Ovary (tissue), 9 donors: Measurements from ENCODE around the gene NFE2L3. TPM values are rescaled to one million over a fixed set of nuclear protein-coding genes. Genes with fewer than 3 reads are reported as not detected.
"Not testable (repeated sequence)": the region's sequence is repeated elsewhere in the genome, so short reads cannot be mapped to it uniquely, and the experiment has no call there.

Experiments
- DNase-seq, 5 donors: peaks; one replicate each; pipeline ENCODE4 v3.0.0-alpha.2; 2019 to 2020
- H3K27ac ChIP-seq, 2 donors: fragments of 200-600 bp; one replicate each; pipeline versions ENCODE4 v1.5.1 to v1.8.0; 2019 to 2022
- H3K27me3 ChIP-seq: fragments of 200-600 bp; one replicate; pipeline ENCODE4 v1.8.0; 2022
- H3K36me3 ChIP-seq: fragments of 200-600 bp; sonication (generic); one replicate; pipeline ENCODE4 v1.5.1; 2019
- H3K4me1 ChIP-seq: one replicate; pipeline ENCODE4 v1.8.1; 2013; ENCODE audit warnings: mild to moderate bottlenecking, moderate library complexity; ENCODE audit not compliant: insufficient read depth
- H3K4me3 ChIP-seq: fragments of 200-600 bp; sonication (generic); one replicate; pipeline ENCODE4 v1.5.1; 2017
- H3K9me3 ChIP-seq, 2 donors: fragments of 200-600 bp in 1 of 2; sonication (generic) in 1 of 2; one replicate each; pipeline versions ENCODE4 v1.5.1 to v1.8.1; 2013 to 2019; ENCODE audit warnings: mild to moderate bottlenecking in 1 of 2, moderate library complexity in 1 of 2
- EP300 ChIP-seq: sonication (generic); formaldehyde crosslinking; IDR thresholded peaks from one replicate; pipeline ENCODE4 v1.6.1; 2017; ENCODE audit warnings: antibody characterized with exemption
- POLR2A ChIP-seq: fragments of 450-650 bp; IDR thresholded peaks from one replicate; pipeline ENCODE4 v1.6.1; 2017; ENCODE audit warnings: antibody characterized with exemption, mild to moderate bottlenecking, moderate library complexity
- whole genome bisulfite sequencing, 3 donors: extraction: QIAGEN DNeasy Blood & Tissue Kit in 1 of 3; methylation state at CpG; one replicate each; pipeline versions ENCODE4 v1.1.5 to v1.1.7; 2013 to 2017; 5-methylcytosine and 5-hydroxymethylcytosine counted together
- intact Hi-C, 4 donors: fragments of 100-400 bp; cut with DNase I; formaldehyde crosslinking; loops; one replicate each; pipeline versions ENCODE4 v1.11.0 to v1.15.1; 2022 to 2023
- polyA plus RNA-seq, 2 donors: library from polyadenylated mRNA; stranded (reverse); fragments of 200-250 nt in 1 of 2; fragments of 350-450 nt in 1 of 2; fragmentation: Illumina TruSeq in 1 of 2; extraction: RNeasy Lipid Tissue Mini Kit (QIAGEN cat#74804) in 1 of 2; gene quantifications; one replicate each; pipeline ENCODE4 v1.2.3, GENCODE V29; 2013 to 2014
- total RNA-seq, 7 donors: library from RNA; depleted of rRNA in 2 of 7; stranded (reverse); fragments of >200 nt in 2 of 7; fragmentation: NEBNext Ultra II Directional in 3 of 7; extraction: Animal tissue kit (Norgen Biotek cat#: 25700) in 3 of 7; gene quantifications; one replicate each; pipeline versions ENCODE4 v1.1.0 to v1.2.4, GENCODE V29; 2016 to 2023
- TF ChIP-seq, protein P1 (sequence below), 3 donors: fragments of 450-650 bp in 2 of 3; fragments of 200-600 bp in 1 of 3; IDR thresholded peaks; one replicate each; pipeline versions ENCODE4 v1.5.1 to v1.8.0; 2016 to 2022; ENCODE audit warnings: antibody characterized with exemption in 3 of 3, mild to moderate bottlenecking in 1 of 3
- donor health status: DM: no; HTN: no; CAD: no; lungs with moderate emphysema.
- donor health status: DM: no; HTN: no; CAD: no.
- donor health status: Bipolar disorder and iron deficiency.
- donor health status: DM: yes; HTN: yes; CAD: no.
- donor health status: DM: no; HTN: no; CAD: no.
- donor health status: DM: yes; HTN: yes; CAD: no.

The NFE2L3 gene
- total and polyA plus RNA-seq, 9 donors = 0.45 to 6.1 (median 1.1) TPM

DNA sequence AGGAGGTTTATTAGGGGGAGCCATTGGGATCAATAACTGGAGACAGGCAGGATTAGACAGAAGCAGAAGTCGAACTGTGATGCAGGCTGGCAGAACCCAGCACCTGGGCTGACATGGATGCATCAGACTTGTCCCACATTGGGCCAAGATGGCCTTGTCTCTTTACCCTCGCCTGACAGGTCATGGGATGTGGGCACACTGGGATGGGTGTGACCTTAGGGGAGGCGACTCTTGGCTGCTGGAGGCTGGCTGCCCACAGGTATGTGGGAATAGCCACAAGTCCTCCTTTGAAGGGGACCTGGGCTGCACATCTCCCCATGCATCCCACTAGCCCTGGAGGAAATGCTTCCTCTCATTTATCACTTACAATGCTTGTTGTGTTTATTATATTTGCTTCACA lies 17.3 kb downstream of the NFE2L3 start:
- Histone ChIP-seq H3K27ac (no peak overlapping the region), H3K36me3 (no peaks in the 10 kb centered on the region), H3K9me3 (no peaks in the 10 kb centered on the region), H3K4me3 (no peak overlapping the region), H3K27me3 (no peaks in the 10 kb centered on the region), H3K4me1 (no peaks in the 10 kb centered on the region)
- intact Hi-C loops = no loop called here
- DNase-seq = no peak
- WGBS, 3 donors = 70 to 87% (median 81%) methylated on average over 3 of the region's 3 CpGs
- TF ChIP-seq POLR2A = no peak
- no peak for TF ChIP-seq EP300
- TF ChIP-seq, protein P1, sequence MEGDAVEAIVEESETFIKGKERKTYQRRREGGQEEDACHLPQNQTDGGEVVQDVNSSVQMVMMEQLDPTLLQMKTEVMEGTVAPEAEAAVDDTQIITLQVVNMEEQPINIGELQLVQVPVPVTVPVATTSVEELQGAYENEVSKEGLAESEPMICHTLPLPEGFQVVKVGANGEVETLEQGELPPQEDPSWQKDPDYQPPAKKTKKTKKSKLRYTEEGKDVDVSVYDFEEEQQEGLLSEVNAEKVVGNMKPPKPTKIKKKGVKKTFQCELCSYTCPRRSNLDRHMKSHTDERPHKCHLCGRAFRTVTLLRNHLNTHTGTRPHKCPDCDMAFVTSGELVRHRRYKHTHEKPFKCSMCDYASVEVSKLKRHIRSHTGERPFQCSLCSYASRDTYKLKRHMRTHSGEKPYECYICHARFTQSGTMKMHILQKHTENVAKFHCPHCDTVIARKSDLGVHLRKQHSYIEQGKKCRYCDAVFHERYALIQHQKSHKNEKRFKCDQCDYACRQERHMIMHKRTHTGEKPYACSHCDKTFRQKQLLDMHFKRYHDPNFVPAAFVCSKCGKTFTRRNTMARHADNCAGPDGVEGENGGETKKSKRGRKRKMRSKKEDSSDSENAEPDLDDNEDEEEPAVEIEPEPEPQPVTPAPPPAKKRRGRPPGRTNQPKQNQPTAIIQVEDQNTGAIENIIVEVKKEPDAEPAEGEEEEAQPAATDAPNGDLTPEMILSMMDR (IDR thresholded peaks at IDR 0.05) = no peak

- Histone ChIP-seq H3K27me3 (no peaks in the 10 kb centered on the region), H3K27ac (no peak overlapping the region), H3K4me1 (no peaks in the 10 kb centered on the region), H3K36me3 (no peaks in the 10 kb centered on the region), H3K4me3 (no peak overlapping the region), H3K9me3 (no peaks in the 10 kb centered on the region)
- intact Hi-C loops = no loop called here
- no peak for DNase-seq
- TF ChIP-seq POLR2A = no peak
- TF ChIP-seq EP300 = no peak
- TF ChIP-seq, protein P1 (IDR thresholded peaks at IDR 0.05) = no peak
- WGBS, 3 donors = 58 to 81% (median 62%) methylated on average over 1 of the region's 1 CpG
These were observed 18.7 kb downstream of the NFE2L3 start for GRCh38 chr7:26170663-26171062.

GRCh38 chr7:26171601-26172000 lies 19.6 kb downstream of the NFE2L3 start:
- DNase-seq = no peak
- Histone ChIP-seq H3K36me3 (no peaks in the 10 kb centered on the region), H3K27me3 (no peaks in the 10 kb centered on the region), H3K4me3 (no peak overlapping the region), H3K4me1 (no peaks in the 10 kb centered on the region), H3K9me3 (no peaks in the 10 kb centered on the region), H3K27ac (no peak overlapping the region)
- intact Hi-C loops = no loop called here
- TF ChIP-seq, protein P1 (IDR thresholded peaks at IDR 0.05) = no peak
- no peak for TF ChIP-seq POLR2A
- TF ChIP-seq EP300 = no peak
- WGBS, 3 donors = 93 to 97% (median 95%) methylated on average over 2 of the region's 2 CpGs

- Histone ChIP-seq H3K4me3 (no peak overlapping the region), H3K4me1 (no peaks in the 10 kb centered on the region), H3K9me3 (no peaks in the 10 kb centered on the region), H3K36me3 (no peaks in the 10 kb centered on the region), H3K27me3 (no peaks in the 10 kb centered on the region), H3K27ac (no peak overlapping the region)
- DNase-seq = no peak
- no peak for TF ChIP-seq POLR2A
- TF ChIP-seq, protein P1 (IDR thresholded peaks at IDR 0.05) = no peak
- no peak for TF ChIP-seq EP300
- WGBS, 3 donors = 96 to 98% (median 97%) methylated on average over 1 of the region's 1 CpG
- intact Hi-C loops = no loop called here
These were observed 20.1 kb downstream of the NFE2L3 start for GRCh38 chr7:26172048-26172447.

DNA sequence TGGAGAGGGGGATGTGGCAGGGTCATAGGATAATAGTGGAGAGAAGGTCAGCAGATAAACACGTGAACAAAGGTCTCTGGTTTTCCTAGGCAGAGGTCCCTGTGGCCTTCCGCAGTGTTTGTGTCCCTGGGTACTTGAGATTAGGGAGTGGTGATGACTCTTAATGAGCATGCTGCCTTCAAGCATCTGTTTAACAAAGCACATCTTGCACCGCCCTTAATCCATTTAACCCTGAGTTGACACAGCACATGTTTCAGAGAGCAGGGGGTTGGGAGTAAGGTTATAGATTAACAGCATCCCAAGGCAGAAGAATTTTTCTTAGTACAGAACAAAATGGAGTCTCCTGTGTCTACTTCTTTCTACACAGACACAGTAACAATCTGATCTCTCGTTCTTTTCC lies 23.9 kb downstream of the NFE2L3 start:
- H3K9me3 ChIP-seq, H3K4me1 ChIP-seq, H3K27me3 ChIP-seq, H3K36me3 ChIP-seq, intact Hi-C loops, H3K4me3 ChIP-seq, DNase-seq, H3K27ac ChIP-seq: not testable (repeated sequence)
- WGBS, 3 donors = 77 to 93% (median 81%) methylated on average over 1 to 3 of the region's 4 CpGs

GRCh38 chr7:26176696-26177095 lies 24.7 kb downstream of the NFE2L3 start:
- 95 to 97% (median 96%) methylated on average over 7 to 10 of the region's 26 CpGs for WGBS, 3 donors
- H3K27ac ChIP-seq, H3K4me3 ChIP-seq, H3K27me3 ChIP-seq, H3K4me1 ChIP-seq, H3K36me3 ChIP-seq, intact Hi-C loops, DNase-seq, H3K9me3 ChIP-seq: not testable (repeated sequence)

- H3K27ac ChIP-seq, H3K27me3 ChIP-seq, H3K4me3 ChIP-seq, DNase-seq, H3K36me3 ChIP-seq, intact Hi-C loops, H3K9me3 ChIP-seq, H3K4me1 ChIP-seq: not testable (repeated sequence)
- WGBS, 3 donors = 91 to 93% (median 92%) methylated on average over 20 of the region's 20 CpGs
These were observed 25.3 kb downstream of the NFE2L3 start for GRCh38 chr7:26177269-26177668.
